Suprapubic skin (tissue), 4 donors: Measurements from ENCODE around the gene C1QTNF6. TPM values are rescaled to one million over a fixed set of nuclear protein-coding genes. Genes with fewer than 3 reads are reported as not detected.

ENCODE experiments used
- DNase-seq, 2 donors: peaks; one replicate each; pipeline ENCODE4 v3.0.0-alpha.2; 2019; ENCODE audit warnings: low spot score in 2 of 2
- H3K27ac ChIP-seq: fragments of 200-600 bp; sonication (generic); one replicate; pipeline ENCODE4 v1.5.1; 2019
- H3K27me3 ChIP-seq: fragments of 200-600 bp; sonication (generic); one replicate; pipeline ENCODE4 v1.5.1; 2019
- H3K36me3 ChIP-seq: fragments of 200-600 bp; sonication (generic); one replicate; pipeline ENCODE4 v1.5.1; 2019
- H3K4me1 ChIP-seq: fragments of 200-600 bp; sonication (generic); one replicate; pipeline ENCODE4 v1.5.1; 2019
- H3K4me3 ChIP-seq: fragments of 200-600 bp; sonication (generic); one replicate; pipeline ENCODE4 v1.5.1; 2019; ENCODE audit warnings: mild to moderate bottlenecking
- H3K9me3 ChIP-seq: fragments of 200-600 bp; sonication (generic); one replicate; pipeline ENCODE4 v1.5.1; 2019
- EP300 ChIP-seq: sonication (generic); formaldehyde crosslinking; IDR thresholded peaks from one replicate; pipeline ENCODE4 v1.6.1; 2017; ENCODE audit warnings: antibody characterized with exemption
- POLR2A ChIP-seq, 2 donors: fragments of 450-650 bp; IDR thresholded peaks; one replicate each; pipeline ENCODE4 v1.6.1; 2017; ENCODE audit warnings: antibody characterized with exemption in 2 of 2, mild to moderate bottlenecking in 2 of 2, moderate library complexity in 2 of 2
- POLR2AphosphoS5 ChIP-seq, 3 donors: sonication (generic); formaldehyde crosslinking; IDR thresholded peaks; one replicate each; pipeline ENCODE4 v1.6.1; 2017; ENCODE audit warnings: antibody characterized with exemption in 3 of 3
- WGBS: methylation state at CpG from one replicate; pipeline ENCODE4 v1.1.5; 2018; 5-methylcytosine and 5-hydroxymethylcytosine counted together
- total RNA-seq, 4 donors: library from RNA; depleted of rRNA; stranded (reverse); fragments of >200 nt; gene quantifications; one replicate each; pipeline ENCODE4 v1.1.0, GENCODE V29; 2016
- TF ChIP-seq, protein P1 (sequence below), 2 donors: fragments of 200-600 bp in 1 of 2; fragments of 450-650 bp in 1 of 2; sonication (generic) in 1 of 2; IDR thresholded peaks; one replicate each; pipeline ENCODE4 v1.5.1; 2016 to 2019; ENCODE audit warnings: antibody characterized with exemption in 2 of 2, mild to moderate bottlenecking in 1 of 2, moderate library complexity in 1 of 2

C1QTNF6 gene
- total RNA-seq, 4 donors from 2014 or later: 1.2 to 8.4 (median 2.7) TPM

DNA sequence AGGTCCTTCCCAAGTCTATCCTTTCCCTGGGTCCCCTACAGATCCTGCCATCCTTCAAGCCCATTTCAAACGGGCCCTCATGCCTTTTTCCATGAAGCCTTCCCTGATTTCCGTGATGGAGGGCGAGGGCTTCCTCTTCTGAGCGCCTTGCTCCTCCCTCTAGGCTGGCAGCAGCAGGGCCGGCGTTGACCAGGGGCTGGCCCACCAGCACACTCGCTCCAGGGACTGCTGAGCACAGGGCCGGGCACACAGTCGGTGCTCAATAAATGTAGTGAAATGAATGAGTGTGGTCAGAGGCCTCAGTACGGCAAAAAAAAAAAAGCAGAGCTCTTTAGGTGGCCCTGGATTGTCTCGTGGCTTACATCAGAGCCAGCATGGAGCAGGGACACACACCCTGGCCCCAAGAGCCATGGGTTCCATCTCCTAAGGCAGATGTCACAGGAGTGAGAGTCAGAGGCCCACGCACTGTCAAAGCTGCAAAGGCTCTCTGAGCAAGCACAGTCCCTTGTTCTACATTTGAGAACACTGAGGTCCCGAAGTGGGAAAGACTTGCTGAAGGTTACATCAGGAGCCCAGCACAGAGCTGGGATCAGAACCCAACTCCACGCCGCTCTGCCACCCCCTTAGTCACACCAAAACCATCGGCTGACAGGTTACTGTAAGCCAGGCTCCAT lies 41.4 kb downstream of the C1QTNF6 start:
- H3K27ac ChIP-seq: no peak overlapping the region
- TF ChIP-seq EP300 (no peak), POLR2AphosphoS5 (IDR thresholded peaks at IDR 0.05) (no peak), POLR2A (IDR thresholded peaks at IDR 0.05) (no peak)
- TF ChIP-seq, protein P1, sequence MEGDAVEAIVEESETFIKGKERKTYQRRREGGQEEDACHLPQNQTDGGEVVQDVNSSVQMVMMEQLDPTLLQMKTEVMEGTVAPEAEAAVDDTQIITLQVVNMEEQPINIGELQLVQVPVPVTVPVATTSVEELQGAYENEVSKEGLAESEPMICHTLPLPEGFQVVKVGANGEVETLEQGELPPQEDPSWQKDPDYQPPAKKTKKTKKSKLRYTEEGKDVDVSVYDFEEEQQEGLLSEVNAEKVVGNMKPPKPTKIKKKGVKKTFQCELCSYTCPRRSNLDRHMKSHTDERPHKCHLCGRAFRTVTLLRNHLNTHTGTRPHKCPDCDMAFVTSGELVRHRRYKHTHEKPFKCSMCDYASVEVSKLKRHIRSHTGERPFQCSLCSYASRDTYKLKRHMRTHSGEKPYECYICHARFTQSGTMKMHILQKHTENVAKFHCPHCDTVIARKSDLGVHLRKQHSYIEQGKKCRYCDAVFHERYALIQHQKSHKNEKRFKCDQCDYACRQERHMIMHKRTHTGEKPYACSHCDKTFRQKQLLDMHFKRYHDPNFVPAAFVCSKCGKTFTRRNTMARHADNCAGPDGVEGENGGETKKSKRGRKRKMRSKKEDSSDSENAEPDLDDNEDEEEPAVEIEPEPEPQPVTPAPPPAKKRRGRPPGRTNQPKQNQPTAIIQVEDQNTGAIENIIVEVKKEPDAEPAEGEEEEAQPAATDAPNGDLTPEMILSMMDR (IDR thresholded peaks at IDR 0.05): no peak
- no peak for DNase-seq
- no peak overlapping the region for H3K4me3 ChIP-seq
- H3K9me3 ChIP-seq: no peaks in the 10 kb centered on the region
- peaks cover 33% of the 10 kb centered on the region for H3K4me1 ChIP-seq
- WGBS: 80% methylated on average over 16 of the region's 16 CpGs
- H3K36me3 ChIP-seq: no peaks in the 10 kb centered on the region
- H3K27me3 ChIP-seq: peaks cover 4% of the 10 kb centered on the region

DNA sequence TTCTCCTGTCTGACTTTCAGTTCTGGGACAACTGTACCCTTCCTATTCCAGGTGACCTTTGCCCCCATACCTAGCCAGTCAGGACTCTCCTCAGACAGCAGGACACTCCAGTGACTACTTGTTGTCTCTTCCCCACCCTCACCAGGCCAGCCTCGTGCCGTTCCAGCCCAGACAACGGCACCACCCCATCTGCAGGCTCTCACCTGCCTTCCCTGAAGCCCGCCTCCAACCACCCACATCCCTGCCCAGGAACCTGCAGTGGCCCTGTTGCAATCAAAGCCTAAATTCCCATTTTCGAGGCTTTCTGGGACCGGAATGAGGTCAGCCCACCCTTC lies 42.0 kb downstream of the C1QTNF6 start:
- TF ChIP-seq, protein P1 (IDR thresholded peaks at IDR 0.05): no peak
- TF ChIP-seq POLR2A (IDR thresholded peaks at IDR 0.05) (no peak), EP300 (no peak), POLR2AphosphoS5 (IDR thresholded peaks at IDR 0.05) (no peak)
- H3K27ac ChIP-seq: no peak overlapping the region
- H3K9me3 ChIP-seq: no peaks in the 10 kb centered on the region
- H3K4me3 ChIP-seq: peak overlapping the region; percentile 5
- DNase-seq: no peak
- peaks cover 33% of the 10 kb centered on the region for H3K4me1 ChIP-seq
- H3K36me3 ChIP-seq: no peaks in the 10 kb centered on the region
- H3K27me3 ChIP-seq: peaks cover 4% of the 10 kb centered on the region
- WGBS: 49% methylated on average over 5 of the region's 6 CpGs

DNA sequence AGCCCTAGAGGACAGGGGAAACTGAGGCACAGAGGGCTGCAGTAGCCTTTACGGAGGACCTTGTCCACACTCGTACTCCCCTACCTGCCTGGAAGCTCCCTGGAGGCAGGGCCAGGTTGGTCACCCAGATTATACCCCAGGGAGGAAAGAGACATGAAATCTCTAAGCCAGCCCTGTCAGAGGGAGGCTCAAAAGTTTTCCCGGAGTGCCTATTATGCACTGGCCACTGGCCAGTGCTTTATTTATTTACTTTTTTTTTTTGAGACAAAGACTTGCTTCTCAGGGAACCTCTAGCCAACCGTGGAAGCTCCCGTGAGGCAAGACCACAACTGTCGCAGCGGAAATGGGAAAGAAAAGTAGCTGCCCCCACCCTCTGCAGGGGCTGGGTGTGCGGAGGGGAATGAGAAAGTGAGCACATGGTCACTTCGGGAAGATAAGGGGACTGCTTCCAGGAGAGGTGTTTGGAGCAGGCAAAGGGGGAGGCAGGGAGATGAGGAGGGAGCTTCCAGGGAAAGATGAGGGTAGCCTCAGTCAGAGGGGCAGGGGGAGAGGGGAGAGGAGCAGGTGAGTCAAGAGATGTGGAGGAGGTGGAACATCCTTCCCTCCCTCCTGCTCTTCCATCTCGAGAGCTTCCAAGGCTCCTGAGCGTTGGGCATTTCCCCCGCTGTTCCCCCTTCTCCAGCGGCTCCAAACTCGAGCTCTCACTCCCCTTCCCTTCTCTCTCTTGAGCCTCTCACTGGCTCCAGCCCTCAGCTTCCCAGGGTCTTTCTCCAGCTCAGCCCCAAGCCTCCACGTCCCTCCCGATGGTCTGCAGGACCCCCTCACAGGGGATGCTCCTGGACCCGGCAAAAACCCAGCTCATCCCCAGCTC lies 42.6 kb downstream of the C1QTNF6 start:
- TF ChIP-seq POLR2A (IDR thresholded peaks at IDR 0.05) (no peak), EP300 (no peak), POLR2AphosphoS5 (IDR thresholded peaks at IDR 0.05) (no peak)
- TF ChIP-seq, protein P1 (IDR thresholded peaks at IDR 0.05): no peak
- peaks cover 33% of the 10 kb centered on the region for H3K4me1 ChIP-seq
- H3K36me3 ChIP-seq: no peaks in the 10 kb centered on the region
- H3K9me3 ChIP-seq: no peaks in the 10 kb centered on the region
- 31% methylated on average over 17 of the region's 17 CpGs for WGBS
- no peak overlapping the region for H3K27ac ChIP-seq
- H3K27me3 ChIP-seq: peaks cover 4% of the 10 kb centered on the region
- DNase-seq: no peak
- H3K4me3 ChIP-seq: peak overlapping the region; percentile 5

DNA sequence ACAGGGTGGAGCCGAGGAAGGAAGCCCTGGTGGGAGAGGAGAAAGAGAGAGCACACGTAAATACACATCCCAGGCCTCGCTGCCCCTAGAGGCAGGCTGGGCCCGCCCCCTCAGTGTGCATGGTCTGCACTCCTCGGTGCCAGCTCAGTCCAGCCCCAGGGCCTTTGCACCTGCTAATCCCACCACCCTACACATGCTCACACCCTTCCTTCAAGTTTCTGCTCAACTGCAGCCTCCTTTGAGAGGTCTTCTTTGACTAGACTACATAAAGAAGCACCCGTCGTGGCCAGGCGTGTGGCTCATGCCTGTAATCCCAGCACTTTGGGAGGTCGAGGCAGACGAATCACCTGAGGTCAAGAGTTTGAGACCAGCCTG lies 43.9 kb downstream of the C1QTNF6 start:
- Histone ChIP-seq H3K4me1 (peaks cover 33% of the 10 kb centered on the region), H3K36me3 (no peaks in the 10 kb centered on the region), H3K4me3 (no peak overlapping the region), H3K9me3 (no peaks in the 10 kb centered on the region), H3K27me3 (peaks cover 4% of the 10 kb centered on the region), H3K27ac (no peak overlapping the region)
- TF ChIP-seq POLR2A (IDR thresholded peaks at IDR 0.05) (no peak), EP300 (no peak), POLR2AphosphoS5 (IDR thresholded peaks at IDR 0.05) (no peak)
- TF ChIP-seq, protein P1 (IDR thresholded peaks at IDR 0.05): no peak
- WGBS: 69% methylated on average over 10 of the region's 10 CpGs
- DNase-seq: no peak

DNA sequence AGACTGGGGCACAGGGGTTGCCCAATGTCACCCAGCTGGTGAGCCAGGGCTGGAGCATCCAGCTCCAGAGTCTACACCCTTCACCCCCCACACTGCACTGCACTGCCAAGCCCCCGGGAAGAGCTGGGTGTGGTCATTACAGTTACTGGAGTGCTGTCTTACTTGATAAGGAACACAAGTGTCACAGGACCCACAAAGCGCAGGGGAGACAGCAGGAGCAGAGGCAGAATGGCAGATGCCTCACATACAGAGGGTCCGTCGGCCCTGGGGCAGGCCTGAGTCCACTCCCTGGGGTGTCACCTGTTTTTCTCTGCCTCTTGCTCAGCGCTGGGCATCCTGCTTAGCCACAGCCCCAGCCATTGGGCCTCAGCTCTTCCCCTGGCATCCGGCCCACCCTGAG lies 46.1 kb downstream of the C1QTNF6 start:
- WGBS: 59% methylated on average over 3 of the region's 6 CpGs
- TF ChIP-seq, protein P1 (IDR thresholded peaks at IDR 0.05): no peak
- no peak for DNase-seq

More for the DNA sequence above, 46.1 kb downstream of the C1QTNF6 start:
- no peak overlapping the region for H3K27ac ChIP-seq
- no peaks in the 10 kb centered on the region for H3K36me3 ChIP-seq
- H3K27me3 ChIP-seq: peaks cover 4% of the 10 kb centered on the region
- H3K4me1 ChIP-seq: peaks cover 34% of the 10 kb centered on the region
- H3K9me3 ChIP-seq: no peaks in the 10 kb centered on the region
- H3K4me3 ChIP-seq: no peak overlapping the region
